ENCODE data around the gene NTRK1. TPM values are rescaled to one million over a fixed set of nuclear protein-coding genes. Genes with fewer than 3 reads are reported as not detected.

The NTRK1 gene
- polyA plus RNA-seq, 2 donors = 0.06 to 0.08 TPM

GRCh38 chr1:156874142-156874541 is 13.5 kb downstream of the NTRK1 start:
- H3K27me3 ChIP-seq (ENCODE audit: control insufficient read depth in 1 of 2, insufficient read depth in 2 of 2, low read length in 2 of 2) = no peaks in the 10 kb centered on the region
- H3K4me3 ChIP-seq (ENCODE audit: low read depth in 1 of 2, low read length in 2 of 2) = no peak overlapping the region
- 80 to 84% methylated on average over 5 of the region's 5 CpGs for WGBS, 2 donors
- no peaks in the 10 kb centered on the region for H3K9me3 ChIP-seq (ENCODE audit: control insufficient read depth in 2 of 2, insufficient read depth in 1 of 2, low read depth in 1 of 2, low read length in 1 of 2)
- no peak overlapping the region for H3K27ac ChIP-seq (ENCODE audit: low read depth in 2 of 2, low read length in 1 of 2)
- H3K36me3 ChIP-seq (ENCODE audit: control insufficient read depth in 2 of 2, insufficient read depth in 2 of 2, low read length in 1 of 2) = no peaks in the 10 kb centered on the region
- no peaks in the 10 kb centered on the region for H3K4me1 ChIP-seq (ENCODE audit: control insufficient read depth in 2 of 2, insufficient read depth in 2 of 2, low read length in 1 of 2)

GRCh38 chr1:156874572-156875340 is 14.1 kb downstream of the NTRK1 start:
- H3K9me3 ChIP-seq (ENCODE audit: control insufficient read depth in 2 of 2, insufficient read depth in 1 of 2, low read depth in 1 of 2, low read length in 1 of 2) = no peaks in the 10 kb centered on the region
- H3K27me3 ChIP-seq (ENCODE audit: control insufficient read depth in 1 of 2, insufficient read depth in 2 of 2, low read length in 2 of 2) = no peaks in the 10 kb centered on the region
- H3K27ac ChIP-seq (ENCODE audit: low read depth in 2 of 2, low read length in 1 of 2) = no peak overlapping the region
- no peak overlapping the region for H3K4me3 ChIP-seq (ENCODE audit: low read depth in 1 of 2, low read length in 2 of 2)
- 84 to 86% methylated on average over 16 of the region's 16 CpGs for WGBS, 2 donors
- H3K4me1 ChIP-seq (ENCODE audit: control insufficient read depth in 2 of 2, insufficient read depth in 2 of 2, low read length in 1 of 2) = no peaks in the 10 kb centered on the region
- H3K36me3 ChIP-seq (ENCODE audit: control insufficient read depth in 2 of 2, insufficient read depth in 2 of 2, low read length in 1 of 2) = no peaks in the 10 kb centered on the region

- H3K9me3 ChIP-seq (ENCODE audit: control insufficient read depth in 2 of 2, insufficient read depth in 1 of 2, low read depth in 1 of 2, low read length in 1 of 2) = no peaks in the 10 kb centered on the region
- H3K4me1 ChIP-seq (ENCODE audit: control insufficient read depth in 2 of 2, insufficient read depth in 2 of 2, low read length in 1 of 2) = no peaks in the 10 kb centered on the region
- 72 to 78% methylated on average over 5 of the region's 5 CpGs for WGBS, 2 donors
- no peaks in the 10 kb centered on the region for H3K36me3 ChIP-seq (ENCODE audit: control insufficient read depth in 2 of 2, insufficient read depth in 2 of 2, low read length in 1 of 2)
- no peak overlapping the region for H3K27ac ChIP-seq (ENCODE audit: low read depth in 2 of 2, low read length in 1 of 2)
- H3K4me3 ChIP-seq (ENCODE audit: low read depth in 1 of 2, low read length in 2 of 2) = no peak overlapping the region
- no peaks in the 10 kb centered on the region for H3K27me3 ChIP-seq (ENCODE audit: control insufficient read depth in 1 of 2, insufficient read depth in 2 of 2, low read length in 2 of 2)
These were observed 14.6 kb downstream of the NTRK1 start for GRCh38 chr1:156875341-156875615.

GRCh38 chr1:156876281-156876680 is 15.6 kb downstream of the NTRK1 start:
- 37 to 43% methylated on average over 21 of the region's 21 CpGs for WGBS, 2 donors
- Histone ChIP-seq H3K4me3 (ENCODE audit: low read depth in 1 of 2, low read length in 2 of 2) (no peak overlapping the region), H3K27ac (ENCODE audit: low read depth in 2 of 2, low read length in 1 of 2) (no peak overlapping the region), H3K9me3 (ENCODE audit: control insufficient read depth in 2 of 2, insufficient read depth in 1 of 2, low read depth in 1 of 2, low read length in 1 of 2) (no peaks in the 10 kb centered on the region), H3K27me3 (ENCODE audit: control insufficient read depth in 1 of 2, insufficient read depth in 2 of 2, low read length in 2 of 2) (no peaks in the 10 kb centered on the region), H3K36me3 (ENCODE audit: control insufficient read depth in 2 of 2, insufficient read depth in 2 of 2, low read length in 1 of 2) (no peaks in the 10 kb centered on the region), H3K4me1 (ENCODE audit: control insufficient read depth in 2 of 2, insufficient read depth in 2 of 2, low read length in 1 of 2) (no peaks in the 10 kb centered on the region)

DNA sequence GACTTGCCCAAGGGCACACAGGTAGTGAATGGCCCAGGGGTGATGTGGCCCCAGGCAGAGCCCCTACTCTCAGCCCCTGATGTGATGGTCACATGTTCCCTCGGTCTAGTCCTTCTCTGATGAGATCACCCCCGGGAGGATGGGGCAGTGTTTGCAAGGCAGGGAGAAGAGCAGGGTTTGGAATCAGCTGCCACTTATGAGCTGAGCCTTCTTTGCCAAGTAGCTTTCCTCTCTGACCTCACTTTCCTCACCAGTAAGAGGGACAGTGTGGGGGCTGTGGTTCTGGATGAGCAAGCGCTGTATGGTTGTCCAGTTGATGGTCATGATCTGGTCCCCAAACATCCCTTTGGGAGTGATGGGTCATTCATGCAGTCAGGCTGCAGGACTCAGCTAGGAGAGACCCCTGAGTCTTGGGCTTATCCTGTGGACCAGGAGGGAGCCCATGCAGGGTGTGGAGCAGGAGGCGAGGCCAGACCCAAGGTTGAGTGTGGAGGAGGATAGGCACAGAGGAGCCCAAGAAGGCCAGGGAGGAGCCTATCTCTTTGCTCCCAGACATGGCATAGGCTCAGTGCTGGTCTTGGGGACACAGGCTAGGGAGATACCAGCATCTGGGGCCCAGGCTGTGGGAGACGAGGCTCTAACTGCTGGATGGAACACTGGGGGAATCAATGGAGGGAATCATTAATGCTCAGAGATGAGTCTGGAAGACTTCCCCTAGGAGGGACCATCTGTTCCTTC is 16.9 kb downstream of the NTRK1 start:
- Histone ChIP-seq H3K9me3 (ENCODE audit: control insufficient read depth in 2 of 2, insufficient read depth in 1 of 2, low read depth in 1 of 2, low read length in 1 of 2) (no peaks in the 10 kb centered on the region), H3K27ac (ENCODE audit: low read depth in 2 of 2, low read length in 1 of 2) (no peak overlapping the region), H3K4me3 (ENCODE audit: low read depth in 1 of 2, low read length in 2 of 2) (no peak overlapping the region), H3K36me3 (ENCODE audit: control insufficient read depth in 2 of 2, insufficient read depth in 2 of 2, low read length in 1 of 2) (no peaks in the 10 kb centered on the region), H3K4me1 (ENCODE audit: control insufficient read depth in 2 of 2, insufficient read depth in 2 of 2, low read length in 1 of 2) (no peaks in the 10 kb centered on the region), H3K27me3 (ENCODE audit: control insufficient read depth in 1 of 2, insufficient read depth in 2 of 2, low read length in 2 of 2) (no peaks in the 10 kb centered on the region)
- 69 to 79% methylated on average over 5 of the region's 5 CpGs for WGBS, 2 donors

DNA sequence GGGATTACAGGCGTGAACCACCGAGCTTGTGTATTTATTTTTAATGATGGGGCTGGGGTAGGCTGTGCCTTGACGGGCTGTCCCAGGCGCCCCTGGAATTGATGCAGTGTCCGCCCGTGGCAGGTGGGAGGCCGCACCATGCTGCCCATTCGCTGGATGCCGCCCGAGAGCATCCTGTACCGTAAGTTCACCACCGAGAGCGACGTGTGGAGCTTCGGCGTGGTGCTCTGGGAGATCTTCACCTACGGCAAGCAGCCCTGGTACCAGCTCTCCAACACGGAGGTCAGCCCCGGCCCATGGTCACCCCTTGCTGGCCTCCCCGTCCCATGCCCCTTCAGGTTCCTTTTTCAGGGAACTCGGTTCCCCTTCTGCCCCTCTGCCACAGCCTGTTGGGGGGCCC is 19.2 kb downstream of the NTRK1 start:
- no peak overlapping the region for H3K27ac ChIP-seq (ENCODE audit: low read depth in 2 of 2, low read length in 1 of 2)
- WGBS, 2 donors = 89 to 91% methylated on average over 21 of the region's 21 CpGs
- no peaks in the 10 kb centered on the region for H3K36me3 ChIP-seq (ENCODE audit: control insufficient read depth in 2 of 2, insufficient read depth in 2 of 2, low read length in 1 of 2)
- H3K27me3 ChIP-seq (ENCODE audit: control insufficient read depth in 1 of 2, insufficient read depth in 2 of 2, low read length in 2 of 2) = no peaks in the 10 kb centered on the region
- H3K4me3 ChIP-seq (ENCODE audit: low read depth in 1 of 2, low read length in 2 of 2) = no peak overlapping the region
- no peaks in the 10 kb centered on the region for H3K4me1 ChIP-seq (ENCODE audit: control insufficient read depth in 2 of 2, insufficient read depth in 2 of 2, low read length in 1 of 2)
- no peaks in the 10 kb centered on the region for H3K9me3 ChIP-seq (ENCODE audit: control insufficient read depth in 2 of 2, insufficient read depth in 1 of 2, low read depth in 1 of 2, low read length in 1 of 2)

DNA sequence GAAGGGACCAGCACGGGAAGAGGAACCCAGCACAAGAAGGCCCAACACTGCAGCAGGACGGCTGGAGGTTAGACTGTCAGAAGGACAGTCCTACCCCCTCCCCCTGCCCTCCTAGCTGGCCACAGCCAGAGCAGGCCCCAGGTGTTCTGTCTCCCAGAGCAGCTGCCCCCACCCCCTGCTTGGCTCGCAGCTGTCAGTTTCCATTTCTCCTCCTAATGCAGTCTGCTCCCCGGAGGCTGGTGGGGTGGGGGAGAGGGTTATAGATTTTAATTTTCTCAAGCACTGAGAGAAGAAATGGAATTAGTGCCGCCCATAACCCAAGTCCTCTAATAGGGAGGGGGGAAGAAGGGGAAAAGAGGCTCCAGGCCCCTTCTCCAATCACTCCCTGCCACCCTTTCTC is 19.8 kb downstream of the NTRK1 start:
- WGBS, 2 donors = 67 to 75% methylated on average over 5 of the region's 5 CpGs
- no peaks in the 10 kb centered on the region for H3K9me3 ChIP-seq (ENCODE audit: control insufficient read depth in 2 of 2, insufficient read depth in 1 of 2, low read depth in 1 of 2, low read length in 1 of 2)
- no peak overlapping the region for H3K4me3 ChIP-seq (ENCODE audit: low read depth in 1 of 2, low read length in 2 of 2)
- H3K27ac ChIP-seq (ENCODE audit: low read depth in 2 of 2, low read length in 1 of 2) = no peak overlapping the region
- no peaks in the 10 kb centered on the region for H3K4me1 ChIP-seq (ENCODE audit: control insufficient read depth in 2 of 2, insufficient read depth in 2 of 2, low read length in 1 of 2)
- H3K27me3 ChIP-seq (ENCODE audit: control insufficient read depth in 1 of 2, insufficient read depth in 2 of 2, low read length in 2 of 2) = no peaks in the 10 kb centered on the region
- no peaks in the 10 kb centered on the region for H3K36me3 ChIP-seq (ENCODE audit: control insufficient read depth in 2 of 2, insufficient read depth in 2 of 2, low read length in 1 of 2)

GRCh38 chr1:156881101-156881500 is 20.4 kb downstream of the NTRK1 start:
- H3K27me3 ChIP-seq (ENCODE audit: control insufficient read depth in 1 of 2, insufficient read depth in 2 of 2, low read length in 2 of 2) = peaks cover 0 to 3% of the 10 kb centered on the region in 2 donors
- WGBS, 2 donors = 58 to 64% methylated on average over 10 of the region's 10 CpGs
- H3K9me3 ChIP-seq (ENCODE audit: control insufficient read depth in 2 of 2, insufficient read depth in 1 of 2, low read depth in 1 of 2, low read length in 1 of 2) = no peaks in the 10 kb centered on the region
- H3K27ac ChIP-seq (ENCODE audit: low read depth in 2 of 2, low read length in 1 of 2) = no peak overlapping the region
- H3K4me1 ChIP-seq (ENCODE audit: control insufficient read depth in 2 of 2, insufficient read depth in 2 of 2, low read length in 1 of 2) = no peaks in the 10 kb centered on the region
- no peak overlapping the region for H3K4me3 ChIP-seq (ENCODE audit: low read depth in 1 of 2, low read length in 2 of 2)
- H3K36me3 ChIP-seq (ENCODE audit: control insufficient read depth in 2 of 2, insufficient read depth in 2 of 2, low read length in 1 of 2) = no peaks in the 10 kb centered on the region

GRCh38 chr1:156881663-156882062 is 21.0 kb downstream of the NTRK1 start:
- H3K4me1 ChIP-seq (ENCODE audit: control insufficient read depth in 2 of 2, insufficient read depth in 2 of 2, low read length in 1 of 2) = no peaks in the 10 kb centered on the region
- no peaks in the 10 kb centered on the region for H3K36me3 ChIP-seq (ENCODE audit: control insufficient read depth in 2 of 2, insufficient read depth in 2 of 2, low read length in 1 of 2)
- no peak overlapping the region for H3K27ac ChIP-seq (ENCODE audit: low read depth in 2 of 2, low read length in 1 of 2)
- H3K4me3 ChIP-seq (ENCODE audit: low read depth in 1 of 2, low read length in 2 of 2) = no peak overlapping the region
- WGBS, 2 donors = 56 to 75% methylated on average over 4 of the region's 4 CpGs
- peaks cover 0 to 3% of the 10 kb centered on the region in 2 donors for H3K27me3 ChIP-seq (ENCODE audit: control insufficient read depth in 1 of 2, insufficient read depth in 2 of 2, low read length in 2 of 2)
- no peaks in the 10 kb centered on the region for H3K9me3 ChIP-seq (ENCODE audit: control insufficient read depth in 2 of 2, insufficient read depth in 1 of 2, low read depth in 1 of 2, low read length in 1 of 2)

DNA sequence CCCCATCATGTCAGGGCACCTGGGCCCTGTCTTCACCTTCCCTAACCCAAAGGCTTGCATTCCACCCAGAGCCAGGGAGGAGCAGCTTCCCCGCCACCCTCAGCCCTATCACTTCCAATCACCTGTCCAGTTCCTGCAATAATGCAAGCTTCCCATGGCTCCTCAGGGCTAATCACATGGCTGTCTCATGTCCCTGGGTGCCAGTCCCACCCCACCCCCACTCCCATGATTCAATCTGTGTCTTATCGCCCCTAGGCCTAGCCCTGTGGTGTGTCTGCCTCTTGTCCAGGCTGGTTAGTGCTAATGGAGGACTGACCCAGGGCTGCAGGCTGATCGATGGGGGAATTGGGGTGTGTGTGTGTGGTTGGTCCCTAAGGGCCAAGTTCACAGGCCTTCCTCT is 21.9 kb downstream of the NTRK1 start:
- H3K27ac ChIP-seq (ENCODE audit: low read depth in 2 of 2, low read length in 1 of 2) = no peak overlapping the region
- H3K4me1 ChIP-seq (ENCODE audit: control insufficient read depth in 2 of 2, insufficient read depth in 2 of 2, low read length in 1 of 2) = no peaks in the 10 kb centered on the region
- no peaks in the 10 kb centered on the region for H3K9me3 ChIP-seq (ENCODE audit: control insufficient read depth in 2 of 2, insufficient read depth in 1 of 2, low read depth in 1 of 2, low read length in 1 of 2)
- WGBS, 2 donors = 79% methylated on average over 3 of the region's 3 CpGs
- H3K27me3 ChIP-seq (ENCODE audit: control insufficient read depth in 1 of 2, insufficient read depth in 2 of 2, low read length in 2 of 2) = peaks cover 0 to 3% of the 10 kb centered on the region in 2 donors
- no peak overlapping the region for H3K4me3 ChIP-seq (ENCODE audit: low read depth in 1 of 2, low read length in 2 of 2)
- no peaks in the 10 kb centered on the region for H3K36me3 ChIP-seq (ENCODE audit: control insufficient read depth in 2 of 2, insufficient read depth in 2 of 2, low read length in 1 of 2)

Data from esophagus (tissue), 2 donors.